Neutrophil (primary cell): ENCODE data around the gene ZAR1.

Source experiments
- H3K27ac ChIP-seq: fragments of 200-600 bp; sonication (generic); 2 replicates; pipeline ENCODE4 v1.5.1; 2016; ENCODE audit warnings: mild to moderate bottlenecking, moderate library complexity
- H3K27me3 ChIP-seq: fragments of 200-600 bp; sonication (generic); 2 replicates; pipeline ENCODE4 v1.6.0; 2016; ENCODE audit warnings: mild to moderate bottlenecking
- H3K36me3 ChIP-seq: fragments of 200-600 bp; sonication (generic); 2 replicates; pipeline ENCODE4 v1.5.1; 2017
- H3K4me1 ChIP-seq, 2 experiments: fragments of 200-600 bp in 1 of 2; sonication (generic) in 1 of 2; 1 replicate in 1 of 2; 2 replicates in 1 of 2; pipeline versions ENCODE4 v1.5.1 to v1.6.1; 2013 to 2016; ENCODE audit warnings: low read depth in 1 of 2, low read length in 1 of 2, mild to moderate bottlenecking in 1 of 2, moderate library complexity in 1 of 2; ENCODE audit not compliant: control insufficient read depth in 1 of 2, insufficient read depth in 1 of 2
- H3K4me3 ChIP-seq, 2 experiments: fragments of 200-600 bp in 1 of 2; sonication (generic) in 1 of 2; 1 replicate in 1 of 2; 2 replicates in 1 of 2; pipeline ENCODE4 v1.5.1; 2013 to 2016; ENCODE audit warnings: low read depth in 1 of 2, low read length in 1 of 2, mild to moderate bottlenecking in 1 of 2, moderate library complexity in 1 of 2
- H3K9me3 ChIP-seq: fragments of 200-600 bp; sonication (generic); 2 replicates; pipeline ENCODE4 v1.5.1; 2016
- CTCF ChIP-seq: fragments of 200-600 bp; sonication (generic); IDR thresholded peaks from 2 replicates; pipeline ENCODE4 v1.5.1; 2016; ENCODE audit warnings: antibody characterized with exemption

ZAR1 gene

GRCh38 chr4:48470570-48470969 lies 19.5 kb upstream of the ZAR1 start:
- Histone ChIP-seq H3K4me3 (no peak overlapping the region), H3K27me3 (peaks cover 14% of the 10 kb centered on the region), H3K27ac (no peak overlapping the region), H3K36me3 (no peaks in the 10 kb centered on the region), H3K9me3 (no peaks in the 10 kb centered on the region), H3K4me1 (no peaks in the 10 kb centered on the region)
- no peak for TF ChIP-seq CTCF

- TF ChIP-seq CTCF = no peak
- no peaks in the 10 kb centered on the region for H3K4me1 ChIP-seq
- H3K4me3 ChIP-seq = no peak overlapping the region
- peaks cover 21% of the 10 kb centered on the region for H3K27me3 ChIP-seq
- no peak overlapping the region for H3K27ac ChIP-seq
- H3K9me3 ChIP-seq = no peaks in the 10 kb centered on the region
- H3K36me3 ChIP-seq = no peaks in the 10 kb centered on the region
These were observed 17.3 kb upstream of the ZAR1 start for GRCh38 chr4:48472794-48473193.

DNA sequence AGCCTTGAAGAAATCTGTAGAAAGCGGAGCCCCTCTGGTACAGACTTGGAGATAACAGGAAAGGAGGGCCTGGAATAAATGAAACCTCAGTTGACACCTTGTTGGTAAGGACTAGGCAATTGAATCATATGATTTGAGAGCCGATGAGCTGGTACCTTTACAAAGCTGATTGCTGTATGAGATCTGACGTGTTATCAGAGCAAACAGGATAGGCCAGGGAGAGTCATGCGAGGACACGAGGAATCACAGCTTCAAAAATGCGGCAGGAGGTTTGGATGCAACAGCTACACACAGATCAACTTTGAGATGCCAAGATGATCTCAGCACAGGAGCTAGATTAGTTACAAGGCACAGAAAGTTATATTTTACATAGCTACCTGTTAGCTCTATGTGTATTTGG lies 14.3 kb upstream of the ZAR1 start:
- TF ChIP-seq CTCF = no peak
- no peaks in the 10 kb centered on the region for H3K4me1 ChIP-seq

GRCh38 chr4:48478273-48478672 lies 11.8 kb upstream of the ZAR1 start:
- Histone ChIP-seq H3K4me1 (peaks cover 5% of the 10 kb centered on the region in 2 experiments), H3K36me3 (no peaks in the 10 kb centered on the region), H3K9me3 (no peaks in the 10 kb centered on the region), H3K27me3 (peaks cover 64% of the 10 kb centered on the region), H3K27ac (no peak overlapping the region), H3K4me3 (no peak overlapping the region)
- TF ChIP-seq CTCF = no peak

More for the DNA sequence above, 14.3 kb upstream of the ZAR1 start:
- H3K36me3 ChIP-seq = no peaks in the 10 kb centered on the region
- H3K27me3 ChIP-seq = peaks cover 40% of the 10 kb centered on the region
- no peak overlapping the region for H3K27ac ChIP-seq
- no peak overlapping the region for H3K4me3 ChIP-seq
- H3K9me3 ChIP-seq = no peaks in the 10 kb centered on the region

DNA sequence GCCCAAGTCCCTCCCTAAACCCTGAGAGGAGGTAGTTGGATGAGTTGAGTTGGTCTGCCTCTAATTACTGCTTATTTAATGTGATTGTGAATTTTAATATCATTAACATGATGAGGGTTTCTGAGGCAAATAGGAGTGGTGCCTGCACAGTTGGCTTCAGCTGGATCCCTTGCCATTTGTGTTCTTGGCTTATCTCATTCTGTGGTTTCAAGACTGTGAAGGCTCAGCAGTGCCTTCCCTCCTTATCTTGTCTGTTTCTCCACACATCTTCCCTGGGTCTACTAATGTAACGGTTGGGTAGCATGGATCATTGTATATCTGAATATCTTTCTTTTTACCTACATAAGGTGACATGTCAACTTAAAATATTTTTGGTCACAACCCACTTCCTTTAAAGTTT lies 8.5 kb upstream of the ZAR1 start:
- no peaks in the 10 kb centered on the region for H3K36me3 ChIP-seq
- no peak overlapping the region for H3K27ac ChIP-seq
- H3K4me3 ChIP-seq = no peak overlapping the region
- H3K27me3 ChIP-seq = peaks cover 90% of the 10 kb centered on the region
- peaks cover 16 to 22% of the 10 kb centered on the region in 2 experiments for H3K4me1 ChIP-seq
- no peak for TF ChIP-seq CTCF
- H3K9me3 ChIP-seq = no peaks in the 10 kb centered on the region
